ENCODE results near the gene FLT1.

Gene FLT1

GRCh38 chr13:28535734-28536133 is 40.8 kb upstream of the FLT1 start:
- Histone ChIP-seq H3K79me2 (ENCODE audit: insufficient read depth, low read length) (no peaks in the 10 kb centered on the region), H3K4me3 (ENCODE audit: low read depth, low read length, poor library complexity, severe bottlenecking) (no peak overlapping the region), H3K9ac (ENCODE audit: low read length) (no peak overlapping the region), H3K4me1 (ENCODE audit: insufficient read depth, low read length, severe bottlenecking) (no peaks in the 10 kb centered on the region), H3F3A (ENCODE audit: insufficient read depth, low read length) (no peaks in the 10 kb centered on the region), H3K27ac (ENCODE audit: low read depth, low read length, poor library complexity, severe bottlenecking) (no peak overlapping the region), H3K9me3 (ENCODE audit: low read length) (no peaks in the 10 kb centered on the region), H2AFZ (ENCODE audit: low read length) (no peak overlapping the region), H3K27me3 (ENCODE audit: insufficient read depth, low read length) (no peaks in the 10 kb centered on the region), H4K20me1 (ENCODE audit: insufficient read depth, low read length) (no peaks in the 10 kb centered on the region), H3K36me3 (ENCODE audit: insufficient read depth, low read length) (no peaks in the 10 kb centered on the region), H3K4me2 (ENCODE audit: low read length) (no peak overlapping the region), H3K9me2 (ENCODE audit: low read depth, low read length) (no peaks in the 10 kb centered on the region)
- TF ChIP-seq EZH2 (IDR thresholded peaks at IDR 0.05; ENCODE audit: borderline replicate concordance, low read length): no peak
- no peak for TF ChIP-seq CTCF (IDR thresholded peaks at IDR 0.05; ENCODE audit: low read length)

GRCh38 chr13:28534801-28535200 is 39.9 kb upstream of the FLT1 start:
- Histone ChIP-seq H3K27me3 (ENCODE audit: insufficient read depth, low read length) (no peaks in the 10 kb centered on the region), H3K9ac (ENCODE audit: low read length) (no peak overlapping the region), H3K4me1 (ENCODE audit: insufficient read depth, low read length, severe bottlenecking) (no peaks in the 10 kb centered on the region), H3F3A (ENCODE audit: insufficient read depth, low read length) (no peaks in the 10 kb centered on the region), H4K20me1 (ENCODE audit: insufficient read depth, low read length) (no peaks in the 10 kb centered on the region), H3K4me3 (ENCODE audit: low read depth, low read length, poor library complexity, severe bottlenecking) (no peak overlapping the region), H3K4me2 (ENCODE audit: low read length) (no peak overlapping the region), H3K9me3 (ENCODE audit: low read length) (no peaks in the 10 kb centered on the region), H3K79me2 (ENCODE audit: insufficient read depth, low read length) (no peaks in the 10 kb centered on the region), H3K9me2 (ENCODE audit: low read depth, low read length) (no peaks in the 10 kb centered on the region), H3K36me3 (ENCODE audit: insufficient read depth, low read length) (no peaks in the 10 kb centered on the region), H2AFZ (ENCODE audit: low read length) (no peak overlapping the region), H3K27ac (ENCODE audit: low read depth, low read length, poor library complexity, severe bottlenecking) (no peak overlapping the region)
- no peak for TF ChIP-seq EZH2 (IDR thresholded peaks at IDR 0.05; ENCODE audit: borderline replicate concordance, low read length)
- no peak for TF ChIP-seq CTCF (IDR thresholded peaks at IDR 0.05; ENCODE audit: low read length)

- H3K4me2 ChIP-seq (ENCODE audit: low read length): no peak overlapping the region
- no peaks in the 10 kb centered on the region for H4K20me1 ChIP-seq (ENCODE audit: insufficient read depth, low read length)
- no peaks in the 10 kb centered on the region for H3K4me1 ChIP-seq (ENCODE audit: insufficient read depth, low read length, severe bottlenecking)
- H3K79me2 ChIP-seq (ENCODE audit: insufficient read depth, low read length): no peaks in the 10 kb centered on the region
- no peak for TF ChIP-seq CTCF (IDR thresholded peaks at IDR 0.05; ENCODE audit: low read length)
- no peak for TF ChIP-seq EZH2 (IDR thresholded peaks at IDR 0.05; ENCODE audit: borderline replicate concordance, low read length)
- H3K27me3 ChIP-seq (ENCODE audit: insufficient read depth, low read length): no peaks in the 10 kb centered on the region
- H3K27ac ChIP-seq (ENCODE audit: low read depth, low read length, poor library complexity, severe bottlenecking): no peak overlapping the region
- H3K9me2 ChIP-seq (ENCODE audit: low read depth, low read length): no peaks in the 10 kb centered on the region
- no peak overlapping the region for H2AFZ ChIP-seq (ENCODE audit: low read length)
- no peaks in the 10 kb centered on the region for H3F3A ChIP-seq (ENCODE audit: insufficient read depth, low read length)
- H3K9ac ChIP-seq (ENCODE audit: low read length): no peak overlapping the region
- no peak overlapping the region for H3K4me3 ChIP-seq (ENCODE audit: low read depth, low read length, poor library complexity, severe bottlenecking)
- no peaks in the 10 kb centered on the region for H3K9me3 ChIP-seq (ENCODE audit: low read length)
- H3K36me3 ChIP-seq (ENCODE audit: insufficient read depth, low read length): no peaks in the 10 kb centered on the region
Measured at GRCh38 chr13:28534210-28534609, 39.3 kb upstream of the FLT1 start.

Data from OCI-LY1 (cell line).